ENCODE data around the gene CTSC.

Gene CTSC

DNA sequence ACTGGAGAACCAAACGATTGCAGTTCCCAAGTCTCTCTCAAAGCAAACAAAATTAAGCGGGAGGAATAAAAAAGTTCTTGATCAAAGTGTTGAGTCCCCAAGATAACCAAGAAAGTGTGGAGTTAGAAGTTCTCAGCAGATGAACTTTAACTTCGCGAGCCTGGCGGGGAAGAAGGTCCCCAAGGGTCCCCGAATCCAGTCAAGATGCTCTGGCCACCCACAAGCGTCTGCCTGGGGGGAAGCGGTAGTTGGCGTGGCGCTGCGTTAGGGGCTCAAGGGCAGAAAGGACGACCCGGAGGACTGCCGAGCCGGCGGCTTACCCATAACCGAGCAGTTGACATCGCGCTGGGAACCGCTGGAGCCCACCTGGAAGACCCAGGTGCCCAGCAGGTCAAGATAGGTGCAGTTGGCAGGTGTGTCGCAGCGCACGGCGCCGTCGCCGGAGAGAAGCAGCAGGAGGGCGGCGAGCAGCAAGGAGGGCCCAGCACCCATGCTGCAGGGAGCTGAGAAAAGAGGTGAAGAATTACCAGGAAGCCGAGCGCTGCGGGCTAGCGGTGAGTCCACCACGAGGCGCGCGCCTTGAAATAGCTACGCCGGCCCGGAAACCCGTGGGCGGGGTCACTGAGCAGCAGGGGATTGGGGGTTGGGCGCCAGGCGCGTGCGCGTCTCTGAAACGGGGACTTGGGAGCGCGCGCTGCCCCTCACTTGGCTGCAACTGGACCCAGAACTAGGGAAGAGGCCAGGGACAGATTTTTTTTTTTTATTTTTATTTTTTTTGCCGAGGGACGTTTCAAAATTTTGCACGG is at the start of gene CTSC:
Gene CTSC, minus strand, starts transcription at position 556 of the 806 bp plus-strand sequence. Its CDS starts 64 bp downstream, at position 492.
- peak; percentile 86 for DNase-seq (ENCODE audit: low spot score)

GRCh38 chr11:88384669-88385005 is 47.1 kb upstream of the CTSC start:
- peak; percentile 12 for DNase-seq (ENCODE audit: low spot score)

- peak; percentile 10 for DNase-seq (ENCODE audit: low spot score)
These were observed 46.6 kb upstream of the CTSC start for GRCh38 chr11:88384004-88384668.

DNA sequence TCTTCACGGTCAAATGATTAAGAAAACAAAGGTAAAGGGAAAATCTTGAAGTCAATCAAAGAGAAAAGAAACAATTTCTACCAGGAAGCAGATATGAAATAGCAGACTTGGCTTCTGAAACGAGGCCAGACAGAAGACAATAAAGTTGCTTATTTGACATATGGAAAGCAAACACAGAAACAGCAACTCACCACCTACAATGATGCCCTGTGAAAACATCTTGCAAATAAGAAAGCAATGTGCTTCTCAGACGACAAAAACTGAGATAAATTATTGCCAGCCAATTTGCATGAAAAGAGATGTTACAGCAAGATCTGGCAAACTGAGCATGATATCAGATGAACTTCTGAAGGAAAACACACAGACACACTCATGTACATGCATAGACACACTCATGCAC is 45.9 kb upstream of the CTSC start:
- DNase-seq (ENCODE audit: low spot score) = no peak

DNA sequence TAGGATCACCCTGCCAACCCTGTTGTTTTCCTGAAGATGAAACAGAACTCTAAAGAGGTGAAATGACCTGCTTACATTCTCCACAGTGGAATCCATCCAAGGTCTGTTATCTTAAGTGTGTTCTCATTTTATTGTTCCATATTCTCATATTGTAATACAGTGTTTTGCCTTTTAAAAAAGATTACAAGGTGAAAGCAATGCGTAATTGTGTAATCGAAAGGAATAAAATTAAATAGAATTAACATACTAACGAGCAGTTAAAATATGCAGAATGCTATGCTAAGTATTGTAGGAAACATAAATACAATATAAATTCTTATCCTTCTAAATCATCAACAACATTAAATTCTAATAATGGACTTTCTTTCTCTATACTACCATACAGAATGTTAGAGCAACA is 41.6 kb upstream of the CTSC start:
- DNase-seq (ENCODE audit: low spot score) = no peak

DNA sequence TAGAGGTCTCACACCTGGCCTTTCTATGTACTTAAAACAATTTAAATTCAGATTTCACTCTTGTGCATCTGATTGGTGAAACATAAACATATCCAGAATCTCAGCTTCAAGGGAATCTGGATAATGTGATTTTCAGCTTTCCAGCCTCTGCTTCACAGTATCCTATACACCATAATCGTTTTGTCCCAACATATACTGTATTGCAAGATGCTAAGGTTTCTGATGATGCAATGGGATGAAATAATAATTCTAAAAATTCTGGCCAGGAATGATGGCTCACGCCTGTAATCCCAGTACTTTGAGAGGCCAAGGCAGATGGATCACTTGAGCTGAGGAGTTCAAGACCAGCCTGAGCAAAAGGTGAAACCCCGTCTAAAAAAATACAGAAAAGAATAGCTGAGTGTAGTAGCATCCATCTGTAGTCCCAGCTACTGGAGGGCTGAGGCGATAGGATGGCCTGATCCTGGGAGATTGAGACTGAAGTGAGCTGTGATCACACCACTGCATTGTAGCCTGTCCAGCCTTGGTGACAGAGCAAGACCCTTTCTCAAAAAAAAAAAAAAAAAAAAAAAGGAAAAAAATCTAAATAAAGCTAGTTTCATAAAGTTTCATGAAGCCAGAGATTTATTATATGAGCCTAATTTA is 41.0 kb upstream of the CTSC start:
- DNase-seq (ENCODE audit: low spot score) = no peak

- no peak for DNase-seq (ENCODE audit: low spot score)
These were observed 40.1 kb upstream of the CTSC start for GRCh38 chr11:88377646-88378045.

DNA sequence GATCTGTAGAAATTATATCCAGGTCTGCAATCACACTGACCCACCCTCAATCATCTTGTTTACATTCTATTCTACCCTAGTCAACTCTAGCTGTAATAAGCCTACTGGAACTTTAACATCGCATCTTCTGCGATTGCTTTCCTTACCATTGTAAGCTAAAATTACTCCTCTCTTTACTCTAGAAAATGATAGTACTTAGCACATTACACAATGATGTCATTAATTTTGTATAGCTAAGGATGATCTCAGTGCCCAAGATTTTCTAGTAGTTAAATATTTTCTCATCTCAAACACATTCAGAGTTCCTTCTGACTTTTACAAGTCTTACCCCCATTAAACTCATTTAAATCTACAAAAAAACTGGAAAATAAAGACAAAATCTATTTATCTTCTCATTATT is 39.6 kb upstream of the CTSC start:
- DNase-seq (ENCODE audit: low spot score) = no peak

GRCh38 chr11:88375927-88376470 is 38.5 kb upstream of the CTSC start:
- no peak for DNase-seq (ENCODE audit: low spot score)

- no peak for DNase-seq (ENCODE audit: low spot score)
These were observed 33.2 kb upstream of the CTSC start for GRCh38 chr11:88370782-88371181.

DNA sequence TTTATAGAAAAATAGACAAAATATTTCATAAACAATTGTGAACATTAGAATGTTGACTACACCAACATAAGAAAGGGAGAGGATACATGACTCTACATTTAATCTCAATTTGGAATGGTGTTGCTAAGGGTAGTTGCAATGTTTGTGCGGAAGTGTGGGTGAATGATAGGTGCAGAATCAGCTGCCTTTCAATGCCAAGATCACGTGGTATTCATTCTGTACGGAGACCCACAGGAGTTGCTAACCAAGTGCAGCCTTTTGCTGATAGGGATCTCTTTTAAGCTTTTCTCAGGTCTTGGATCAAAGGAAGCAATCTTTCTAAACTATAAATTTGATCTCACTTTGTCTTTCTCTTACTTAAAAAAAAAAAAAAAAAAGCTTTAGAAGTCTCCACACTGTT is 29.8 kb upstream of the CTSC start:
- no peak for DNase-seq (ENCODE audit: low spot score)

GRCh38 chr11:88363648-88364065 is 26.1 kb upstream of the CTSC start:
- DNase-seq (ENCODE audit: low spot score) = no peak

GRCh38 chr11:88363004-88363403 is 25.5 kb upstream of the CTSC start:
- no peak for DNase-seq (ENCODE audit: low spot score)

DNA sequence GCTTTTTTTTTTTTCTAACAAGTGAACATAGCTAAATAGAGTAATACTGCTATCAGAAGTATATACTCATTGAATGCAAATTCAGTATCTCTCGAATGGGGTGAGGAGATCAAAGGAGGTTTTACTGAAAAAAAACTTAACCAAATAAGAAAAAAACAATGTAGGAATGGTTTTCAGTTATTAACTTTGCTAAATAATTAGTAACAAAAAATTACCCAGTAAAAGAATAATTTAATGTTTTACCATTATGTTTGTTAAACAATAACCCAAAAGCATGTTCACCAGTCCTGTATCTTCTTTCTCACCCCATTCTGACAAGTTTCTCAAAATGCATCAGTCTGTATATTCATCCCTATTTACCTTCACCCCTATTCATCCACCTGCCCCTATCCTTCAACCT is 22.6 kb upstream of the CTSC start:
- no peak for DNase-seq (ENCODE audit: low spot score)

DNA sequence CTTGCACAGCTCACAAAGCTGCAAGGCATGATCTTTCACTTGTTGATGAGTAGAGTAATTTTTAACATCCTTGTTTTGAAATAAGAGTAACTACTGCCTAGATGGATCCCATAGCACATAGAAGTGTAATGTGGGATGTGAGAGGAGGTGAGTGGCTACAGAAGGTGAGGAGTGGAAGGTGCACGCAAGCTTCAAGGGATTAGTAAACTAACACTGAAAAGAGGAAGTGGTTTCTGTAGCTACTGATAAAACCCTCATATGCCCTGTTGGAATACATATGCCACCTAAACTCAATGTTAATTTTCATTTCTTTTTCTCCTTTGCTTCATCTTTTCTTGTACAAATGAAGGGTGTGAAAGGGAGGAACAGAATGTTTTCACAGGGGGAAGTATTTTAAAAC is 22.0 kb upstream of the CTSC start:
- no peak for DNase-seq (ENCODE audit: low spot score)

DNA sequence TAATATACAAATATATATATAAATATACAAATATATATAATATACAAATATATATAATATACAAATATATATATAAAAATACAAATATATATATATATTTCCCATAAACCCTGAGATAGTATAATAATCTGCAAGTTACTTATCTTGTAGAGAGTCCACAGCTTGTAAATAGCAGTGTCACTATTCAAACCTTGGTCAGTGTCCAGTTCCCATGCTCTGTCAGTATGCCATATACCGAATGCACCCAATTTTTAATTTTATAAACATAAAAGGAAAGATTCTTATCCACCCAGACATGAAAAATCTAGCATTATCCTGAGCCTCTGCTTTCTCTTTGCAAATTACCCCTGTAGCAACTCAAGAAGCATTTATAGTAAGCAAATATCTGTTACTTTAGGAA is 21.6 kb upstream of the CTSC start:
- DNase-seq (ENCODE audit: low spot score) = no peak

GRCh38 chr11:88358040-88358431 is 20.5 kb upstream of the CTSC start:
- no peak for DNase-seq (ENCODE audit: low spot score)

DNA sequence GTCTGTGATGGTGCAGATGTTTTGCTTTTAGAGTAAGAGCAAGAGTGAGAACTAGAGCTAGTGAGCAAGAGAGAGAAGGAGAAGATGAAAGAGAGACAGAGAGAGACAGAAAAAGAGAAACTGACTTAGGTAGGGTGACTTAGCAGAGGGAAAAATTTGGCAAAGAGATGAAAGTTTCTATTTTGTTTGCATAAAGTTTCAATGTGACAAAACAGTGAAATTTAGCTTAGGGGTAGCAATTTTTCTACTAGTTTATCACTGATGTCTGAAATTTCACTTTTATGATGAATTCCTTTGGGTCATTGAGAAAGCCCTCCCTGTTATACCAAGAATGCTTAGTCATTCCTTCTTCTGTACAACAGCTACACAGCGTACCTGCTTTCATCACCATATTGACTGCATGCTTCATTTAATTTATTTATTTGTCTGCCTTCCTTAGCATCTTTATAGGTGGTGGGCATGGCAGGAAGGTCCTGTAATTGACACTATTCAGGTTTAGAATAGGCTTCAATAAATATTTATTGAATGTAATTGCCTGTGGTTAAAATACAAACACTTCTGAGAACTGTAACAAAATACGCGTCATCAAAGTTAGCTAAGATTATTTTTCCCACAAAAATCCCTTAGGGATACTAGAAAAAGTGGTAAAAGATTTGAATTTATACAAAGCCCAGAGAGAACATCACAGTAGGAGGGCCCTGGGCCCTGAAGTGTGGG is 19.9 kb upstream of the CTSC start:
- DNase-seq (ENCODE audit: low spot score) = no peak

GRCh38 chr11:88355887-88356286 is 18.4 kb upstream of the CTSC start:
- no peak for DNase-seq (ENCODE audit: low spot score)

GRCh38 chr11:88354912-88355311 is 17.4 kb upstream of the CTSC start:
- DNase-seq (ENCODE audit: low spot score) = no peak

DNA sequence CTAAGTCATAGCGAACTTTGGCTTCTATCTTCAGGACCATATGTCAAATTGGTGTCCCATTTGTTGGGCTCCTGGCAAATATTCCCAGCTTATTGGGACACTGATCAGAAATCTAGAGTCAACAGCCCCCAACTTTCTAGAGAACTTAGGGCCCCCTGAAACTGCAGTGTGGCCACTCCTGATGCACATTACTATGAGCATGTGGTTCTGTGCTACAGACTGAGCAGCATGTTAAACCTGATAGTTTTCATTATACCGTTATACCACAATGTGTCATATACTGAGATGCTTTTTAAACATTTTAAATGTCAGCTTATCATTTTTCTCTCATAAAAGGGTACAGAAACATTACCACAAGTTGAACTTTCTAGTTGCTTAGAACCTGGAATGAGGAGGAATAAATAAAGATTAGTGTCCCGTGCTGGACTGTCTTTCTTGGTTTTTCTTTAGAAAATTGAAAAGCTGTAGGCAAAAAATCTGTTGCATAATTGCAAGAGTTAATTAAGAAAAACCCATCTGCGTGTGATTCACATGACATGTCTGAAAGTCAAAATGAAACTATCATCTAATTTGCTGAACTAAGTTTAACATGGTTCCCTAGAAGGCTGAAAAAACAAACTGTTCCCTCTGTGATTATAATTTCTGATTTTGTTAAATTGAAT is 16.4 kb upstream of the CTSC start:
- no peak for DNase-seq (ENCODE audit: low spot score)

- DNase-seq (ENCODE audit: low spot score) = no peak
These were observed 15.8 kb upstream of the CTSC start for GRCh38 chr11:88353386-88353785.

Data from hepatic stellate cell (primary cell).